ENCODE data around the gene MAP3K2.

The MAP3K2 gene

DNA sequence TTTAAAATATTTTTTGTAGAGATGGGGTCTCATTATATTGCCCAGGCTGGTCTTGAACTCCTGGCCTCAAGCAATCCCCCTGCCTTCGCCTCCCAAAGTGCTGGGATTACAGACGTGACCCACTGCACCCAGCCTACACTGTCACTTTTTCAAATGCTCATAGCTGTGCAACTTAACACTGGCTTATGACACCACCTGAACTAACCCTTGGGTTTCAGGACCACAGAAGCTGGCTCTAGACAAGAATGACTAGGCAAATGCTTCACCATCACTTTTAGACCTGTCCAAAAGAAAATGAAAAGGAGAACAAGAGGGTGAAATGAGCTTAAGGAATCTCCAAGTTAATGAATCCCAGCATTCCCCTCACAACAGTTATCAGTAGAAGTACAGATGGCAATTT is 107.1 kb downstream of the MAP3K2 start:
- no peak for DNase-seq

DNA sequence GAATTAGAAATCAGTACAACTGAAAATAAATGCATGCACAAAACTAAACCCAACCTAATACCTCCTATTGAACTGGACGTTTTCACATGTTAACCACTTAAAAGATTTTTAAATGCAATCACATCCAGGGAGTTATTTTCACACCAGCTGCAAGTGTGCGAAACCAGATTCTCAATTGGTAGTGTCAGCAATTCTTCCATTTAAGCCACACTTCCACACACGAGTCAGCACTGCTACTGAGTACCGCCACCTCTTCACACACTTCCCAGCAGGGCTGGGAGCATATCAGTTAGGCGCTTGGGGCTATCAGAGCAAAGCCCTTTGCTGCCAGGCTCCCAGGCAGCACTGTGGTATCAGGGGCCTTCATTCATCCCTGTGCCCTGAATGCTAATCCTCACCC is 108.0 kb downstream of the MAP3K2 start:
- no peak for DNase-seq

DNA sequence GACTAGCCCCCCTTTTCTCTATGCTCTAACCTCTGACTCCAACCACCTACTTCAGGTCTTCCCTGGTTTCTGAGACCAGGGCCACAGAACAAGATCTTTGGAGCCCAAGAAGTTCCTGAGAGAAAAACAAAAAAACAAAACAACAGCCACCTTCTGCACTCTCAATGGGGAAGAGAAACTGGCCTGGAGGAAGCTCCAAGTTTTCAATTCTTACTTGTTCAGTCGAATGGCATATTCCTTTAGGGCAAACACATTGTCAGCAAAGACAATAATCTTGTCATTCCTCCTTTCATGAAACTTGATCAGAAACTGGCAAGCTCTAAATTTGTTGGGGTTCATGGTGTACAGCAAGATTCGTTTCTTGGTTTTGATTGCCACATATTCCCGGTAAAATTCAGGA is 108.8 kb downstream of the MAP3K2 start:
- DNase-seq = no peak

DNA sequence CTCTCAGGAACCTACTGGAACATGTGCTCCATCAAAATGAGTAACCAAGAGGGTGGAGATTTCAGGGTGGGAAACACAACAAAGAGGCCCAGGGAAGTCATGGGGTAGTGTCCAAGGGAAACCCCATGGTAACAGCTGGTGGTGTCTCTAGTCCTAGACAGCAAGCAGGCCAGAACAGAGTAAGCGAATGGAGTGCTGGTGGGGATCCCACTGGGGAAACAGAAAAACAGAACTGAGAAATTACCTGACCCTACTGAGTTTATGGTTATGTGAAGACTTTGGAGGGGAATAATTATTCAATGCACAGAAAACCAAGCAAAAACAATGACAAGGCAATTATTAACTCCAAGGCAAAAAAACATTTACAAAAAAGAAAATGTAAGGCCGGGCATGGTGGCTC is 110.7 kb downstream of the MAP3K2 start:
- DNase-seq = no peak

DNA sequence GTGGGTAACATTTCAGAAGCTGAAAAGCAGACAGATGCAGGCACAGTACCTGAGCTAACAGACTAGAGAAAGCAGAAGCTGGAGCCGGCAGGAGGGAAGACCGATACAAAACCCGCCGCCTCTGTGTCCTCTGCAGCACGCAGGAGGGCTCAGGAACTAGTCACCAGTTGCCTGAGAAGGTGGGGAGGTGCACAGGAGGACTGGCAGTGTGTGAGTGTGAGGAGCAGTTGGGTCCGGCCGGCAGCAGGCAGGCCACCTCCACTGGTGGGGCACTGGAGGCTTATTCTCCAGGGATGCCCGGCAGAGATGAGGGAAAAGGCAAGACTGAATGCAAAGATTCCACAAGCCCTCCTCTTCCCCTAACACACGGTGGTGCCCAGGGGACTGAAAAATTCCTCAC is 112.0 kb downstream of the MAP3K2 start:
- no peak for DNase-seq

DNA sequence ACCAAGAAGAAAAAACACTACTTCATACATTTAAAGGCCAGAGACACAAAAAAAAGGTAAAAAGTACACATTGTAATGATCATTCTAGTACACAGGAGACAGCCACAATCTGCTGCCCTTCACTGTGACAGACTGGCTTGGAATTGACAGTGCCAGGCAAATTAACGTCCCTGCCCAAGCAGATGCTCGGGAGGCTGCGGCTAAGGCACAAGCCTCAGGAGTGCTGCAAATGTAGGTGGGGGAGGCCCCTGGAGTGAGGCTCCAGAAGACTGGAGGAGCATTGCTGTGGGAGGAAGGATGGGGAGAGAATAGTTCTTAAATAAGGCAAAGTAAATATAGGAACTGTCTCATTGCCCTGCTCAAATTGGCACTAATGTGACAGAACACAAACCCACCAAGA is 112.4 kb downstream of the MAP3K2 start:
- DNase-seq = no peak

DNA sequence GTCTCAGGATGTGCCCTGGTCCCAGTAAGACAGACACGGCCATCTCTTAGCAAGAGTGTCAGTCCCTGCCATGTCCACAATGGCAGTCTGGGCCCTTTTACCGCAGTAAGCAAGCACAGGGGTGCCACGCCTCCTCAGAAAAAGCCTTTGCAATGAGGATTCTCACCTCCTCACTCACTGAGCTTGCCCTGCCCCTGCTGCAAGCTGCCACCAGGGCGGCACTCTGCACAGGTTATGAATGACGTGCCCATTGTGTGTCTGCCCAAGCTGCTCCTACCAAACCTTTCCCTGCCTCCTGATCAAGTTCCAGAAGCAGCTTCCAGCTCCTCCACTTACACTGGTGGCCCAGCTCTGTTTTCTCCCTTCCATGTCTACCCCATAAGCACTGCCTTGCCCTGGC is 117.1 kb downstream of the MAP3K2 start:
- DNase-seq = no peak

DNA sequence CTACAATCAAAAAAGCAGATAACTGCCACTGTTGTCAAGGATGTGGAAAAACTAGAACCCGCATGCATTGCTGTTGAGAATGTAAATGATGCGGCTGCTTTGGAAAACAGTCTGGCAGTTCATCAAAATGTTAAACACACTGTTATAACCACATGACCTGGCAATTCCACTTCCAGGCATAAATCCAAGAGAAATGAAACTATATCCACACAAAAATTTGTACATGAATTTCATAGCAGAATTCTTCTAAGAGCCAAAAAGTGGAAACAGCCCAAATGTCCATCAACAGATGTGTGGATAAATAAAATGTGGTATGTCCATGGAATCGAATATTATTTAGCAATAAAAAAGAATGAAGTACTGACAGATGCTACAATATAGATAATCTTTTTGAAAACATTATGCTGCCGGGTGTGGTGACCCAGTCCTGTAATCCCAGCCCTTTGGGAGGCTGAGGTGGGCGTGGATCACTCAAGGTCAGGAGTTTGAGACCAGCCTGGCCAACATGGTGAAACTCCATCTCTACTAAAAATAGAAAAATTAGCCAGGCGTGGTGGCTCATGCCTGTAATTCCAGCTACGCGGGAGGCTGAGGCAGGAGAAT is 125.9 kb downstream of the MAP3K2 start:
- DNase-seq = peak; percentile 39

DNA sequence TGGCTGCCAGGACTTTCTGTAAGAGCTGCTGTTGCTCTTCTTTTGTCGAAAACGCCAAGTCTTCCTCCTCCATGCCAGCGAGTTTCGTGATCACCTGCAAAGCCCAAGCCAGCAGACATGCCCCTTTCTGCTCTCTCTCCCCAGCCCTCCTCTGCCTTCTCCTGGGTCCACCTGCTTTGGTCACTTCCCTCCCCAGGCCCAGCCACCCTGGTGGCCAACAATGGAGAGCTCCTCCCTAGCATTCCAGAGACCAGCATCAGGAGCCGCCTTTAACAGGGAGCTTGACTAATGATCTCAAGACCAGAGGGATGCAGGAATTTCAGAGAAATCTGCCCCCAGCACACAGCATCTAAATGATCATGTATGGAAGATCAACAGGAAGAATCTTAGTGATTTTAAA is 128.4 kb downstream of the MAP3K2 start:
- no peak for DNase-seq

DNA sequence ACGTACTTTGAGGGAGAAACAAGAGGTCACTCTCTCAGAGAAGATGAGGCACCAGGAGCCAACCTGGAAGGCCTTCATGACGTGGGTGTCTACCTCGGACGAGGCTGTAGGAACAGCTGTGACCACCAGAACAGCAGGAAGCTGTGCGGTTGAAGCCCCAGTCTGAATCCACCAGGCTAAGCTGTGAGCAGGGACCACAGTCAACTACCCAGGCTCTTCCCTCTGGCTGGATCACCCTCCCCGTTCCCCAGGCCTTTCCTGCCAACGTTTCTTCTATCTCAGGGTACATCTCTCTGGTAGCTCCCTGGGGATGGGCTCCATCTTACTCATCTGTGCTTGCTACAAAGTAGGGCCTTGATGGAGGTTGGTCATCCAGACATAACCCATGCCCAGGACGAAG is 130.9 kb downstream of the MAP3K2 start:
- no peak for DNase-seq

DNA sequence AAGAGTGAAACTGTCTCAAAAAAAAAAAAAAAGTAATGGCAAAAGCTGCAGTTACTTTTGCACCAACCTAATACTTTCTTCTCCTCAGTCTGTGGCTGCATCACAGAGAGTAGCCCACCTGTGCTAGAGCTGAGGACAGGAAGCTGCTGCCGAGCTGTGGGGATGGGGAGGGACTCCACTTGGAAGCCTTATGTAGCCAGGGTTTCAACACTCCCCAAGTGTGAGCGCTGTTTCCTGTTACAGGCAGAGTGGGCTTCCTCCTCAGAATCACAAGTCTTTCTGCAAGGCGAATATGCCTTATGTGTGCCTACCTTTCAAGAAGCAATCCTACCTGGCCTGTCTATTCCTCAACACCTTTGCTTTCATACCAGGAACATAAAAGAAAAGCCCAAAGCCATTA is 131.4 kb downstream of the MAP3K2 start:
- no peak for DNase-seq

DNA sequence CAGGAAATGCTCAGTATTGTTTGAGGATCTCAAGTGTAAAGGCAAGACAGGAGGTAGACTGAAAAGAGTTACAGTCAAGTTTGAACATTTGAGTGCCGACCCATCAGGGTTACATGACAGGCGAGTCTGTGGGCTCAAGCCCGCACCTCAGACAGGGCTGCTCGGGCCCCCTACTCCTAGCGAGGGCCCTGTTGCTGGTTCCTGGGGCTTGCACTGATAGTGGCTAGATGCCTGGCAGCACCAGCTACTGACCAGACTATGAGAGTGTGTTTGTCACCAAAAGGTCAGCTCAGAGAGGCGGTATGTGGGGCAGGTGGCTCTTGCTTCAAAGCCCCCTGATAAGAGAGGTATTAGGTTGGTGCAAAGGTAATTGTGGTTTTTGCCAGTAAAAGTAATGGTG is 132.1 kb downstream of the MAP3K2 start:
- DNase-seq = no peak

DNA sequence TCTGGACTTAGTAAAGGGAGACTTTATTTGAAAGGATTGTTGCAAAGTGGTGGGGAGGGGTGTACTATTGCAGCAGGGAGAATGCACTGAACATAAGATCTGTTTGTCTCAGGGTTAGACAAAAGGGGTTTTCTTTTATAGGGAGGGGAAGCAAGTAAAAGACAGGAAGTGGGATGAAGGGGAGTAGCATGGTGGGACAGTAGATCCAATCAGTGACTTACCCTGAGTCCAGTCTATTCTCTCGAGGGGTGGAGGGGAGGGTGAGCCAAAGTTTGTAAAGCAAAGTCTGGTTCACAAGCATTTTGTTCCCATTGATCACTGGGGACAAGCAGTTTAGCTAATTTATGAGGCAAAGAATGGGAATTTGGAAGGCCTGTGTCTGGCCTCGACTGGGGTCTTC is 132.6 kb downstream of the MAP3K2 start:
- no peak for DNase-seq

DNA sequence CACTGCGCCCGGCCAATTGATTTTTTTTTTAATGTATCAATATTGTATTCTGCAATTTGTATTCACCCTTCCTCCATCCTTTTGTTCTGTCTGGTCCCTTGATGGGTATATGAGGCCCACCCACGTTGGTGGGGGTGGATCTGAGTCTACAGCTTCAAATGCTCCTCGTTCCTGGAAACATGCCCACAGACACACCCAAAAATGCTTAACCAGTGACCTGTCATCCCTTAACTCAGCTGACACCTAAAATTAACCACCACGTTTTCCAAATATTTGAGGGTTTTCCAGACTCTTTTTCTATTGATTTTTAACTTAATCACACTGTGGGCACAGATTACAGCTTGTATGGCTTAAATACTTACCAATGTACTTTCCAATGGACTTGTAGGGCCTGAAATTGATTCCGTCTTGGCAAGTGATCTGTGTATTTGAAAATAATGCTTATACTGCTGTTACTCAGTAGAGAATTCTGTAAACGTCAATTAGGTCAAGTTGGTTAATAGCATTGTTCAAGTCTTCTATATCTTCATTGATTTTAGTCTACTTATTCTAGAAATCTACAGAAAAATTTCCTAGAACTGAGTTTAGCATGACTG is 133.3 kb downstream of the MAP3K2 start:
- DNase-seq = peak; percentile 71
